Mesenchymal stem cell (in vitro differentiated cells and primary cell): ENCODE data around the gene U2AF2.

Source experiments
- DNase-seq: peaks from one replicate; pipeline ENCODE4 v3.0.0-alpha.2; 2013
- H2AFZ ChIP-seq: one replicate; pipeline ENCODE4 v1.6.1; 2013; ENCODE audit warnings: low read depth, mild to moderate bottlenecking, control low read depth, inconsistent platforms, low read length, moderate library complexity
- H2AK5ac ChIP-seq: 2 replicates; pipeline ENCODE4 v1.6.1; 2013; ENCODE audit warnings: low read length, moderate library complexity, mild to moderate bottlenecking, inconsistent platforms; ENCODE audit not compliant: severe bottlenecking
- H2BK120ac ChIP-seq: one replicate; pipeline ENCODE4 v1.6.1; 2013; ENCODE audit warnings: low read depth, mild to moderate bottlenecking, inconsistent platforms, low read length, moderate library complexity
- H2BK12ac ChIP-seq, 2 experiments: one replicate each; pipeline ENCODE4 v1.6.1; 2013; ENCODE audit warnings: inconsistent platforms in 2 of 2, low read length in 2 of 2, mild to moderate bottlenecking in 2 of 2, moderate library complexity in 2 of 2, control low read depth in 1 of 2
- H2BK15ac ChIP-seq: one replicate; pipeline ENCODE4 v1.6.1; 2013; ENCODE audit warnings: mild to moderate bottlenecking, low read depth, inconsistent platforms; ENCODE audit not compliant: poor library complexity, severe bottlenecking
- H2BK5ac ChIP-seq: 2 replicates; pipeline ENCODE4 v1.6.1; 2013; ENCODE audit warnings: low read depth, mild to moderate bottlenecking, low read length, control low read depth, inconsistent platforms; ENCODE audit not compliant: poor library complexity, severe bottlenecking
- H3K14ac ChIP-seq, 2 experiments: one replicate each; pipeline ENCODE4 v1.6.1; 2013; ENCODE audit warnings: inconsistent platforms in 2 of 2, low read length in 2 of 2, control low read depth in 1 of 2, mild to moderate bottlenecking in 1 of 2, moderate library complexity in 1 of 2
- H3K18ac ChIP-seq, 2 experiments: one replicate each; pipeline ENCODE4 v1.6.1; 2013; ENCODE audit warnings: inconsistent platforms in 2 of 2, low read length in 2 of 2, control low read depth in 1 of 2, low read depth in 1 of 2, mild to moderate bottlenecking in 1 of 2
- H3K23ac ChIP-seq, 2 experiments: one replicate each; pipeline ENCODE4 v1.6.1; 2013; ENCODE audit warnings: inconsistent platforms in 2 of 2, low read length in 2 of 2, mild to moderate bottlenecking in 2 of 2, moderate library complexity in 2 of 2, control low read depth in 1 of 2
- H3K27ac ChIP-seq: 2 replicates; pipeline ENCODE4 v1.5.1; 2013; ENCODE audit warnings: mild to moderate bottlenecking, moderate library complexity, low read length, control low read depth, inconsistent platforms; ENCODE audit not compliant: poor library complexity, severe bottlenecking
- H3K27me3 ChIP-seq, 2 experiments: 2 replicates each; pipeline versions ENCODE4 v1.6.1 to v1.7.0; 2013; ENCODE audit warnings: low read length in 2 of 2, mild to moderate bottlenecking in 2 of 2, moderate library complexity in 2 of 2, control low read depth in 1 of 2, inconsistent platforms in 1 of 2; ENCODE audit not compliant: control insufficient read depth in 1 of 2, insufficient read depth in 1 of 2
- H3K36me3 ChIP-seq, 2 experiments: 2 replicates each; pipeline versions ENCODE4 v1.6.1 to v1.7.0; 2013; ENCODE audit warnings: low read length in 2 of 2, control low read depth in 1 of 2, inconsistent platforms in 1 of 2, low read depth in 1 of 2, mild to moderate bottlenecking in 1 of 2; ENCODE audit not compliant: insufficient read depth in 2 of 2, control insufficient read depth in 1 of 2
- H3K4ac ChIP-seq, 2 experiments: one replicate each; pipeline ENCODE4 v1.6.1; 2013; ENCODE audit warnings: inconsistent platforms in 2 of 2, low read length in 2 of 2, mild to moderate bottlenecking in 2 of 2, moderate library complexity in 2 of 2, control low read depth in 1 of 2, low read depth in 1 of 2
- H3K4me1 ChIP-seq: 2 replicates; pipeline ENCODE4 v1.6.1; 2013; ENCODE audit warnings: low read depth, low read length, control low read depth; ENCODE audit not compliant: control insufficient read depth, insufficient read depth
- H3K4me2 ChIP-seq: 2 replicates; pipeline ENCODE4 v1.6.1; 2013; ENCODE audit warnings: low read length, mild to moderate bottlenecking, inconsistent platforms; ENCODE audit not compliant: poor library complexity, severe bottlenecking
- H3K4me3 ChIP-seq, 2 experiments: 2 replicates each; pipeline versions ENCODE4 v1.5.1 to v1.7.0; 2013; ENCODE audit warnings: low read length in 2 of 2, mild to moderate bottlenecking in 2 of 2, control low read depth in 1 of 2, low read depth in 1 of 2; ENCODE audit not compliant: insufficient read depth in 1 of 2
- H3K79me1 ChIP-seq: replicated peaks from 2 replicates; pipeline ENCODE4 v1.6.1; 2013; ENCODE audit warnings: mild to moderate bottlenecking, control low read depth, low read length, inconsistent platforms; ENCODE audit not compliant: poor library complexity, severe bottlenecking
- H3K9ac ChIP-seq: 2 replicates; pipeline ENCODE4 v1.7.0; 2013; ENCODE audit warnings: mild to moderate bottlenecking, low read length, moderate library complexity
- H3K9me3 ChIP-seq: 2 replicates; pipeline ENCODE4 v1.7.0; 2013; ENCODE audit warnings: mild to moderate bottlenecking, low read length; ENCODE audit not compliant: control insufficient read depth
- H4K8ac ChIP-seq: one replicate; pipeline ENCODE4 v1.6.1; 2013; ENCODE audit warnings: inconsistent platforms, mild to moderate bottlenecking, low read length, moderate library complexity
- H4K91ac ChIP-seq: one replicate; pipeline ENCODE4 v1.6.1; 2013; ENCODE audit warnings: mild to moderate bottlenecking, low read length, inconsistent platforms
- WGBS: methylation state at CpG from one replicate; pipeline ENCODE4 v1.1.7; 2013; ENCODE audit warnings: mixed read lengths; 5-methylcytosine and 5-hydroxymethylcytosine counted together

U2AF2 gene

GRCh38 chr19:55646889-55647731 is 7.7 kb upstream of the U2AF2 start:
- H3K18ac ChIP-seq: peak overlapping the region; percentile 54 to 63
- H3K79me1 ChIP-seq: peaks cover 41% of the 10 kb centered on the region
- H3K36me3 ChIP-seq: peaks cover 21 to 47% of the 10 kb centered on the region in 2 experiments
- DNase-seq: no peak
- peak overlapping the region; percentile 55 for H4K91ac ChIP-seq
- no peaks in the 10 kb centered on the region for H3K27me3 ChIP-seq
- peak overlapping the region; percentile 33 for H2BK15ac ChIP-seq
- H4K8ac ChIP-seq: peak overlapping the region; percentile 90
- H3K14ac ChIP-seq: peak overlapping the region in 1 of 2 experiments; percentile 61
- peak overlapping the region; percentile 60 for H2AK5ac ChIP-seq
- H3K9me3 ChIP-seq: no peaks in the 10 kb centered on the region
- H2BK5ac ChIP-seq: no peak overlapping the region
- H3K4ac ChIP-seq: peak overlapping the region in 1 of 2 experiments; percentile 81
- H3K23ac ChIP-seq: peak overlapping the region in 1 of 2 experiments; percentile 23
- H3K4me3 ChIP-seq: peak overlapping the region; percentile 83 to 88
- 48% methylated on average over 8 of the region's 14 CpGs for WGBS
- H2BK12ac ChIP-seq: peak overlapping the region in 1 of 2 experiments; percentile 29
- peak overlapping the region; percentile 59 for H3K27ac ChIP-seq
- no peak overlapping the region for H2BK120ac ChIP-seq
- H3K4me1 ChIP-seq: peaks cover 41% of the 10 kb centered on the region
- peak overlapping the region; percentile 87 for H3K9ac ChIP-seq
- H2AFZ ChIP-seq: no peak overlapping the region
- H3K4me2 ChIP-seq: peak overlapping the region; percentile 76

- H2AFZ ChIP-seq: peak within 1 kb of the TSS; percentile 97
- H3K9me3 ChIP-seq: no peaks in the 10 kb centered on the region
- peak within 1 kb of the TSS; percentile 83 to 88 for H3K4me3 ChIP-seq
- peak; percentile 82 for DNase-seq
- H3K79me1 ChIP-seq: peaks cover 46% of the 10 kb centered on the region
- peak within 1 kb of the TSS; percentile 59 for H3K27ac ChIP-seq
- WGBS: 1% methylated on average over 57 of the region's 87 CpGs
- H3K23ac ChIP-seq: peak within 1 kb of the TSS in 1 of 2 experiments; percentile 85
- H2BK15ac ChIP-seq: peak within 1 kb of the TSS; percentile 98
- H3K4ac ChIP-seq: peak within 1 kb of the TSS; percentile 90 to 96
- H2BK120ac ChIP-seq: peak within 1 kb of the TSS; percentile 37
- H2AK5ac ChIP-seq: peak within 1 kb of the TSS; percentile 60
- peak within 1 kb of the TSS; percentile 76 for H3K4me2 ChIP-seq
- peak within 1 kb of the TSS; percentile 87 for H3K9ac ChIP-seq
- peak within 1 kb of the TSS; percentile 89 to 99 for H3K14ac ChIP-seq
- H2BK12ac ChIP-seq: peak within 1 kb of the TSS in 1 of 2 experiments; percentile 96
- peak within 1 kb of the TSS; percentile 91 for H4K91ac ChIP-seq
- H3K18ac ChIP-seq: peak within 1 kb of the TSS; percentile 87 to 100
- H2BK5ac ChIP-seq: peak within 1 kb of the TSS; percentile 90
- H3K36me3 ChIP-seq: peaks cover 25 to 51% of the 10 kb centered on the region in 2 experiments
- H3K4me1 ChIP-seq: peaks cover 34% of the 10 kb centered on the region
- H4K8ac ChIP-seq: peak within 1 kb of the TSS; percentile 95
- H3K27me3 ChIP-seq: no peaks in the 10 kb centered on the region
Observed at GRCh38 chr19:55647732-55648584, 6.9 kb upstream of the U2AF2 start, which contains the start of gene CCDC106. Gene CCDC106 (plus strand): TSS chr19:55648212. CDS start chr19:55649047, 835 bp downstream.

- peak overlapping the region; percentile 1 to 100 for H3K18ac ChIP-seq
- H2AK5ac ChIP-seq: peak overlapping the region; percentile 53
- H3K27me3 ChIP-seq: no peaks in the 10 kb centered on the region
- no peak for DNase-seq
- H3K14ac ChIP-seq: peak overlapping the region in 1 of 2 experiments; percentile 96
- peak overlapping the region; percentile 76 for H3K4me2 ChIP-seq
- peak overlapping the region; percentile 87 for H3K9ac ChIP-seq
- peak overlapping the region; percentile 37 for H2BK120ac ChIP-seq
- H2BK12ac ChIP-seq: peak overlapping the region in 1 of 2 experiments; percentile 83
- no peak overlapping the region for H2AFZ ChIP-seq
- peak overlapping the region; percentile 83 to 88 for H3K4me3 ChIP-seq
- WGBS: 63% methylated on average over 22 of the region's 25 CpGs
- H3K4me1 ChIP-seq: peaks cover 33% of the 10 kb centered on the region
- peaks cover 25 to 53% of the 10 kb centered on the region in 2 experiments for H3K36me3 ChIP-seq
- H4K91ac ChIP-seq: peak overlapping the region; percentile 91
- peaks cover 46% of the 10 kb centered on the region for H3K79me1 ChIP-seq
- peak overlapping the region; percentile 95 for H4K8ac ChIP-seq
- peak overlapping the region; percentile 90 to 96 for H3K4ac ChIP-seq
- no peaks in the 10 kb centered on the region for H3K9me3 ChIP-seq
- peak overlapping the region; percentile 98 for H2BK15ac ChIP-seq
- H3K27ac ChIP-seq: no peak overlapping the region
- H3K23ac ChIP-seq: peak overlapping the region in 1 of 2 experiments; percentile 83
- H2BK5ac ChIP-seq: no peak overlapping the region
Observed at GRCh38 chr19:55648585-55649267, 6.1 kb upstream of the U2AF2 start.
